H9 (cell line): ENCODE measurements around the gene FBXO47. TPM values are rescaled to one million over a fixed set of nuclear protein-coding genes. Genes with fewer than 3 reads are reported as not detected.

Source experiments
- DNase-seq: peaks from one replicate; pipeline ENCODE4 v3.0.0-alpha.2; 2017
- H2AFZ ChIP-seq: one replicate; pipeline ENCODE4 v1.6.1; 2013; ENCODE audit warnings: mild to moderate bottlenecking, low read length, control low read depth, moderate library complexity
- H2AK5ac ChIP-seq: 2 replicates; pipeline ENCODE4 v1.6.1; 2013; ENCODE audit warnings: low read length, control low read depth, mixed read lengths; ENCODE audit not compliant: insufficient read length
- H2BK120ac ChIP-seq: one replicate; pipeline ENCODE4 v1.6.1; 2013; ENCODE audit warnings: low read depth, mild to moderate bottlenecking, low read length, control low read depth, inconsistent platforms; ENCODE audit not compliant: poor library complexity, severe bottlenecking
- H2BK12ac ChIP-seq: 2 replicates; pipeline ENCODE4 v1.6.1; 2013; ENCODE audit warnings: low read length, control low read depth, mixed read lengths, low read depth; ENCODE audit not compliant: insufficient read length
- H2BK15ac ChIP-seq: 2 replicates; pipeline ENCODE4 v1.6.1; 2013; ENCODE audit warnings: low read depth, low read length, control low read depth
- H2BK20ac ChIP-seq: one replicate; pipeline ENCODE4 v1.6.1; 2013; ENCODE audit warnings: low read depth, mild to moderate bottlenecking, low read length, control low read depth, inconsistent platforms; ENCODE audit not compliant: poor library complexity, severe bottlenecking
- H2BK5ac ChIP-seq: 2 replicates; pipeline ENCODE4 v1.6.1; 2013; ENCODE audit warnings: low read length, control low read depth, mixed read lengths; ENCODE audit not compliant: insufficient read length
- H3K14ac ChIP-seq: 2 replicates; pipeline ENCODE4 v1.6.1; 2013; ENCODE audit warnings: low read length, control low read depth; ENCODE audit not compliant: insufficient read depth
- H3K18ac ChIP-seq: 2 replicates; pipeline ENCODE4 v1.6.1; 2013; ENCODE audit warnings: low read depth, mild to moderate bottlenecking, mixed read lengths, low read length, control low read depth; ENCODE audit not compliant: insufficient read length
- H3K23ac ChIP-seq: 2 replicates; pipeline ENCODE4 v1.6.1; 2013; ENCODE audit warnings: low read length, control low read depth, mixed read lengths, low read depth; ENCODE audit not compliant: insufficient read length
- H3K23me2 ChIP-seq: 2 replicates; pipeline ENCODE4 v1.6.1; 2013; ENCODE audit warnings: low read depth, mild to moderate bottlenecking, mixed read lengths, low read length, control low read depth; ENCODE audit not compliant: insufficient read length, poor library complexity, severe bottlenecking
- H3K27ac ChIP-seq: 2 replicates; pipeline ENCODE4 v1.5.1; 2013; ENCODE audit warnings: low read length, control low read depth, mixed read lengths, low read depth; ENCODE audit not compliant: insufficient read length
- H3K27me3 ChIP-seq: 2 replicates; pipeline ENCODE4 v1.6.1; 2013; ENCODE audit warnings: low read length, control low read depth, inconsistent platforms; ENCODE audit not compliant: insufficient read depth
- H3K4ac ChIP-seq: 2 replicates; pipeline ENCODE4 v1.6.1; 2013; ENCODE audit warnings: low read depth, mild to moderate bottlenecking, control low read depth, inconsistent platforms, low read length, moderate library complexity
- H3K4me1 ChIP-seq: 2 replicates; pipeline ENCODE4 v1.6.1; 2013; ENCODE audit warnings: low read length, control low read depth, inconsistent platforms; ENCODE audit not compliant: insufficient read depth
- H3K4me2 ChIP-seq: 2 replicates; pipeline ENCODE4 v1.6.1; 2013; ENCODE audit warnings: low read length, control low read depth, mixed read lengths; ENCODE audit not compliant: insufficient read length, insufficient read depth
- H3K56ac ChIP-seq: 2 replicates; pipeline ENCODE4 v1.6.1; 2013; ENCODE audit warnings: low read depth, mild to moderate bottlenecking, mixed read lengths, low read length, control low read depth; ENCODE audit not compliant: insufficient read length
- H3K79me1 ChIP-seq: 2 replicates; pipeline ENCODE4 v1.6.1; 2013; ENCODE audit warnings: low read depth, mild to moderate bottlenecking, moderate library complexity, low read length, control low read depth, inconsistent platforms; ENCODE audit not compliant: insufficient read depth, poor library complexity, severe bottlenecking
- H3K79me2 ChIP-seq: 2 replicates; pipeline ENCODE4 v1.6.1; 2013; ENCODE audit warnings: low read length, control low read depth, inconsistent platforms; ENCODE audit not compliant: insufficient read depth
- H3K9ac ChIP-seq: 2 replicates; pipeline ENCODE4 v1.6.1; 2013; ENCODE audit warnings: low read length, control low read depth, mixed read lengths; ENCODE audit not compliant: insufficient read length; ENCODE audit errors: extremely low read depth
- H3K9me3 ChIP-seq: one replicate; pipeline ENCODE4 v1.6.1; 2013; ENCODE audit warnings: low read depth, low read length, inconsistent platforms; ENCODE audit not compliant: control insufficient read depth
- H3T11ph ChIP-seq: one replicate; pipeline ENCODE4 v1.6.1; 2013; ENCODE audit warnings: mild to moderate bottlenecking, low read length, control low read depth, inconsistent platforms
- H4K20me1 ChIP-seq: one replicate; pipeline ENCODE4 v1.6.1; 2013; ENCODE audit not compliant: control insufficient read depth, insufficient read length, insufficient read depth
- H4K5ac ChIP-seq: 2 replicates; pipeline ENCODE4 v1.6.1; 2013; ENCODE audit warnings: low read depth, mild to moderate bottlenecking, mixed read lengths, low read length, control low read depth; ENCODE audit not compliant: insufficient read length
- H4K8ac ChIP-seq: replicated peaks from 2 replicates; pipeline ENCODE4 v1.6.1; 2013; ENCODE audit warnings: low read length, control low read depth, mixed read lengths, low read depth; ENCODE audit not compliant: insufficient read length
- H4K91ac ChIP-seq: 2 replicates; pipeline ENCODE4 v1.6.1; 2013; ENCODE audit warnings: low read depth, mild to moderate bottlenecking, moderate library complexity, mixed read lengths, low read length, control low read depth; ENCODE audit not compliant: insufficient read length
- H3K27ac Mint-ChIP-seq, 3 experiments: 2 replicates in 2 of 3; 3 replicates in 1 of 3; pipeline ENCODE4 v1.8.0; 2020 to 2021; ENCODE audit warnings: mixed read lengths in 3 of 3, mild to moderate bottlenecking in 1 of 3, moderate library complexity in 1 of 3
- H3K27me3 Mint-ChIP-seq: 2 replicates; pipeline ENCODE4 v1.8.0; 2021; ENCODE audit warnings: low read depth, mild to moderate bottlenecking, moderate library complexity, mixed read lengths
- H3K36me3 Mint-ChIP-seq, 3 experiments: 2 replicates in 2 of 3; 3 replicates in 1 of 3; pipeline ENCODE4 v1.8.0; 2020 to 2021; ENCODE audit warnings: low read depth in 3 of 3, mixed read lengths in 3 of 3; ENCODE audit not compliant: insufficient read depth in 1 of 3
- H3K4me1 Mint-ChIP-seq, 2 experiments: 2 replicates each; pipeline ENCODE4 v1.8.0; 2020; ENCODE audit warnings: mixed read lengths in 2 of 2
- H3K4me3 Mint-ChIP-seq, 2 experiments: 2 replicates in 1 of 2; 3 replicates in 1 of 2; pipeline ENCODE4 v1.8.0; 2020 to 2021; ENCODE audit warnings: mild to moderate bottlenecking in 2 of 2, mixed read lengths in 2 of 2, moderate library complexity in 1 of 2
- H3K9me3 Mint-ChIP-seq, 2 experiments: 2 replicates in 1 of 2; 3 replicates in 1 of 2; pipeline ENCODE4 v1.8.0; 2020; ENCODE audit warnings: mild to moderate bottlenecking in 2 of 2, mixed read lengths in 2 of 2, moderate library complexity in 1 of 2
- CTCF ChIP-seq: fragments of 200-600 bp; sonication (generic); conservative IDR thresholded peaks from 3 replicates; pipeline ENCODE4 v1.8.0; 2021; ENCODE audit warnings: antibody characterized with exemption, mild to moderate bottlenecking
- WGBS: extraction: QIAGEN DNeasy Blood & Tissue Kit; methylation state at CpG from one replicate; pipeline ENCODE4 v1.1.7; 2013; ENCODE audit warnings: missing lambda C conversion rate, low lambda C conversion rate, mixed read lengths; ENCODE audit not compliant: insufficient read length; ENCODE audit errors: extremely low coverage; 5-methylcytosine and 5-hydroxymethylcytosine counted together
- total RNA-seq: library from RNA; stranded (reverse); gene quantifications from 2 replicates; pipeline ENCODE4 v1.2.1, GENCODE V29; 2021

FBXO47 gene
- total RNA-seq, 1 experiment from 2014 or later: not detected

DNA sequence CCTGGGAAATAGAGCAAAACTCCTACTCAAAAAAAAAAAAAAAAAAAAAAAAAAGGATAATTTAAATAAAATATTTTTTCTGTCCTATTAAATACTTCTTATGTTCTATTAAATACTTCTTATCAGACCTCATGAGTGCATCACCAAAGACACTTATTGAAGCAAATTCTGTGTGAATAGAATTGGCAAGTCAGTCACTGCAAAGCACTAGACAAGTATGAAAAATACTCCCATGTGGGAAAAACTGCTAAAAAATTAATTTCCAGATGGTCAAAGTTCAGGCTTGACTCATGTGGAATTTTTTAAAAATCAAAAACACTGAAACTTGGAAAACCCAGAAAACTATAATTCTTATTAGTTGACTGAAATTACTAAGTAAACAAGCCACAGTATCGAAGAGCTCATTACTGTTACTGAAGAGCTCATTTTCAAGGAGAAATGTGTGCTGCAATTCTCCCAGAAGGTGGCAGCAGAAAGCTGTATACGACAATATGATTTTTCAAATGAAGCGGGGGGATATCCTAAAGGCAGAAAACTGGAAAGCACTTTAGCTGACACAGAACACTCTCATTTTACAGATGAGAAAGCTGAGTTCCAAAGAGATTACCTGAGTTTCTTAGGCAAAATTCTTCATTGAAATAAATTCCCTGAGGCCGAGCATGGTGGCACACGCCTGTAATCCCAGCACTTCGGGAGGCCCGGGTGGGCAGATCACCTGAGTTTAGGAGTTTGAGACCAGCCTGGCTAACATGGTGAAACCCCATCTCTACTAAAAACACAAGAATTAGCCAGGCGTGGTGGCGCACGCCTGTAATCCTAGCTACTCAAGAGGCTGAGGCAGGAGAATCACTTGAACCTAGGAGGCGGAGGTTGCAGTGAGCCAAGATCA lies 15.9 kb upstream of the FBXO47 start:
- no peak overlapping the region for H3T11ph ChIP-seq
- H3K4ac ChIP-seq: no peak overlapping the region
- H3K23me2 ChIP-seq: no peaks in the 10 kb centered on the region
- H2BK20ac ChIP-seq: no peak overlapping the region
- no peaks in the 10 kb centered on the region for H3K36me3 Mint-ChIP-seq
- H2BK120ac ChIP-seq: no peak overlapping the region
- no peak overlapping the region; a peak in 1 of 5 replicates for H3K4me3 Mint-ChIP-seq
- no peak overlapping the region for H4K8ac ChIP-seq
- no peak overlapping the region for H2AFZ ChIP-seq
- no peak overlapping the region for H3K14ac ChIP-seq
- no peaks in the 10 kb centered on the region for H3K79me2 ChIP-seq
- H3K9ac ChIP-seq: no peak overlapping the region
- no peak overlapping the region for H3K27ac Mint-ChIP-seq
- H3K9me3 ChIP-seq: no peaks in the 10 kb centered on the region
- H3K18ac ChIP-seq: no peak overlapping the region
- H2BK5ac ChIP-seq: no peak overlapping the region
- H3K56ac ChIP-seq: no peak overlapping the region
- no peaks in the 10 kb centered on the region for H3K79me1 ChIP-seq
- peak; percentile 89 for TF ChIP-seq CTCF
- H3K9me3 Mint-ChIP-seq: no peaks in the 10 kb centered on the region
- no peaks in the 10 kb centered on the region for H3K27me3 Mint-ChIP-seq
- H3K4me1 ChIP-seq: no peaks in the 10 kb centered on the region
- H3K4me2 ChIP-seq: no peak overlapping the region
- H3K23ac ChIP-seq: no peak overlapping the region
- no peak overlapping the region for H3K27ac ChIP-seq
- H3K4me1 Mint-ChIP-seq: no peaks in the 10 kb centered on the region
- no peak overlapping the region for H2BK15ac ChIP-seq
- no CpG with 5 or more reads among the region's 11 CpGs for WGBS
- no peaks in the 10 kb centered on the region for H3K27me3 ChIP-seq
- DNase-seq: peak; percentile 62
- H4K20me1 ChIP-seq: no peaks in the 10 kb centered on the region
- H2BK12ac ChIP-seq: no peak overlapping the region
- H2AK5ac ChIP-seq: no peak overlapping the region
- no peak overlapping the region for H4K5ac ChIP-seq
- H4K91ac ChIP-seq: no peak overlapping the region
